ENCODE results near the gene COL8A1. TPM values are rescaled to one million over a fixed set of nuclear protein-coding genes. Genes with fewer than 3 reads are reported as not detected.

The COL8A1 gene
- total RNA-seq, 1 experiment from 2014 or later = 112 TPM

GRCh38 chr3:99777210-99777549 is 138.8 kb downstream of the COL8A1 start:
- no peak for DNase-seq (ENCODE audit: unreplicated experiment)
- no TSS peak for BruUV-seq (replicated peaks)
- CTCF ChIA-PET = interaction anchor here (0.6 to 1.2 kb wide), 3 partner anchors 12 to 604 kb away, joined by 3 read pairs; no protein-coding TSS in a partner anchor
- H3K27me3 Mint-ChIP-seq (ENCODE audit: insufficient read depth, unreplicated experiment) = no peaks in the 10 kb centered on the region
- H3K4me1 Mint-ChIP-seq (ENCODE audit: insufficient read depth, unreplicated experiment) = peaks cover 21% of the 10 kb centered on the region
- TF ChIP-seq, protein P1, sequence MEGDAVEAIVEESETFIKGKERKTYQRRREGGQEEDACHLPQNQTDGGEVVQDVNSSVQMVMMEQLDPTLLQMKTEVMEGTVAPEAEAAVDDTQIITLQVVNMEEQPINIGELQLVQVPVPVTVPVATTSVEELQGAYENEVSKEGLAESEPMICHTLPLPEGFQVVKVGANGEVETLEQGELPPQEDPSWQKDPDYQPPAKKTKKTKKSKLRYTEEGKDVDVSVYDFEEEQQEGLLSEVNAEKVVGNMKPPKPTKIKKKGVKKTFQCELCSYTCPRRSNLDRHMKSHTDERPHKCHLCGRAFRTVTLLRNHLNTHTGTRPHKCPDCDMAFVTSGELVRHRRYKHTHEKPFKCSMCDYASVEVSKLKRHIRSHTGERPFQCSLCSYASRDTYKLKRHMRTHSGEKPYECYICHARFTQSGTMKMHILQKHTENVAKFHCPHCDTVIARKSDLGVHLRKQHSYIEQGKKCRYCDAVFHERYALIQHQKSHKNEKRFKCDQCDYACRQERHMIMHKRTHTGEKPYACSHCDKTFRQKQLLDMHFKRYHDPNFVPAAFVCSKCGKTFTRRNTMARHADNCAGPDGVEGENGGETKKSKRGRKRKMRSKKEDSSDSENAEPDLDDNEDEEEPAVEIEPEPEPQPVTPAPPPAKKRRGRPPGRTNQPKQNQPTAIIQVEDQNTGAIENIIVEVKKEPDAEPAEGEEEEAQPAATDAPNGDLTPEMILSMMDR (IDR thresholded peaks at IDR 0.05; ENCODE audit: unreplicated experiment) = no peak
- H3K9me3 Mint-ChIP-seq (ENCODE audit: unreplicated experiment) = no peaks in the 10 kb centered on the region
- H3K36me3 Mint-ChIP-seq (ENCODE audit: insufficient read depth, unreplicated experiment) = peaks cover 19% of the 10 kb centered on the region
- no peak overlapping the region for H3K4me3 Mint-ChIP-seq (ENCODE audit: unreplicated experiment)
- POLR2A ChIA-PET = no interaction called here
- no peak overlapping the region for H3K27ac Mint-ChIP-seq (ENCODE audit: low read depth, unreplicated experiment)
- intact Hi-C loops (cut with micrococcal nuclease) = no loop called here

DNA sequence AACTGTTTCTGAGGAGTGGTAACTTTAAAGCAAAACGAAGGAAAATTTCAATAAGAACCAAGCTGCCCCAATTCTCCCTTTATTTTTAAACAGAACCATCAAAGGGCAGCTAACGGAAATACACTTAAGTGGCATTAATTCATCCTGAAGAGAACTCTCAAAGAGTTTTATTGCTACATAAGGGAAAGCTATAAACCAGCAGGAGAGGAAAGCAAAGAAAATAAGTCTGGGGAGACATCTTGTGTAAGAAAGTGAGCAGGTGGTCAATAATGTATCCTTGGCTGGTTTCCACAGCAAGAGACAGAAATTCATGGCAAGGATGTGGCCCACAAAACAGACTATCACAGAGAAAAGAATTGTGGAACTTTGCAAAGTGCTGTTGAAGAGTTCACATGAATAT is 139.3 kb downstream of the COL8A1 start:
- Mint-ChIP-seq H3K27me3 (ENCODE audit: insufficient read depth, unreplicated experiment) (no peaks in the 10 kb centered on the region), H3K4me3 (ENCODE audit: unreplicated experiment) (no peak overlapping the region), H3K27ac (ENCODE audit: low read depth, unreplicated experiment) (no peak overlapping the region), H3K4me1 (ENCODE audit: insufficient read depth, unreplicated experiment) (peaks cover 21% of the 10 kb centered on the region), H3K36me3 (ENCODE audit: insufficient read depth, unreplicated experiment) (peaks cover 17% of the 10 kb centered on the region), H3K9me3 (ENCODE audit: unreplicated experiment) (no peaks in the 10 kb centered on the region)
- DNase-seq (ENCODE audit: unreplicated experiment) = no peak
- ChIA-PET POLR2A (no interaction called here), CTCF (interaction anchor here (0.7 to 1.2 kb wide), 4 partner anchors 11 to 605 kb away, joined by 3 to 4 read pairs (median 3); no protein-coding TSS in a partner anchor)
- BruUV-seq (replicated peaks) = no TSS peak
- TF ChIP-seq, protein P1 (IDR thresholded peaks at IDR 0.05; ENCODE audit: unreplicated experiment) = no peak
- intact Hi-C loops (cut with micrococcal nuclease) = no loop called here

DNA sequence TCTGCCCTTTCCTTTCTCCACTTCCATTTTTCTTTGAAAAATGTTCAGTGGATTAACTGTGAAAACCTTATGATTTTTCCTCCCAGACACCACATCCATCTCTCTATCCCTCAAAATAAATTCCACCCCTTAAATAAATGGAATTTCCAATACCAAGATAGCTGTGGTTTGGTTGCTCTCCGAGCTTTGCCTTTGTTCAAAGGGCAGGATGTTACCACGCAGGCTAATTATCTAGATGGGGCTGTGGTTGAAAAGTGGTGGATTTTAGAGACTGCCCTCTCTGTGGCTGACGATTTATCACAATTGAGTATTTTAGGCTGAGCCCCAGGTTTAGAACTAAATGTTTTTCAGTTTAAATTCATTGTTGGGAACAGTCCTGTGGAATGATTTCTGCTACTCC is 142.4 kb downstream of the COL8A1 start:
- no peak for DNase-seq (ENCODE audit: unreplicated experiment)
- Mint-ChIP-seq H3K4me1 (ENCODE audit: insufficient read depth, unreplicated experiment) (peaks cover 14% of the 10 kb centered on the region), H3K9me3 (ENCODE audit: unreplicated experiment) (no peaks in the 10 kb centered on the region), H3K27me3 (ENCODE audit: insufficient read depth, unreplicated experiment) (no peaks in the 10 kb centered on the region), H3K27ac (ENCODE audit: low read depth, unreplicated experiment) (no peak overlapping the region), H3K36me3 (ENCODE audit: insufficient read depth, unreplicated experiment) (peaks cover 6% of the 10 kb centered on the region), H3K4me3 (ENCODE audit: unreplicated experiment) (no peak overlapping the region)
- ChIA-PET CTCF (interaction anchor here (0.6 to 5.7 kb wide), 4 partner anchors 9 to 1105 kb away, joined by 3 to 30 read pairs (median 6); no protein-coding TSS in a partner anchor), POLR2A (no interaction called here)
- intact Hi-C loops (cut with micrococcal nuclease) = no loop called here
- TF ChIP-seq, protein P1 (IDR thresholded peaks at IDR 0.05; ENCODE audit: unreplicated experiment) = no peak
- BruUV-seq (replicated peaks) = no TSS peak

DNA sequence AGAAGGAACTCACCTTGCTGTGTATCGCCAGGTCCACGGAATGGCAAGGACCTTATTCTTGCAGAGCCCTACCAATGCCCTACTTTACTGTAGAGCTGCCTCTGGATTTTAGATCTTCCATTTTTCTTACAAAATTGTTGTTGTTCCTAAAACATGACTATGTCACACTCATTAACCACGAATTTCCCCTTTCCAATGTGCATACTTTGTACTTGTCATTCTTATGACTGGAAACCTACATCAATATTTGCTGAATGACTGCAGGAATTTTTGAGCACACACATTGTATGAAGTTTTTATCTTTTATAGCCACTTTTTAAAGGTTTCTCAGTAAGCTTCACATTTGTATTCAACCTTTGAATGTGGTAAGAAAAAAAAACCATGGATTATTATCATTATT is 143.4 kb downstream of the COL8A1 start:
- CTCF ChIA-PET = interaction anchor here (1.0 to 5.7 kb wide), 3 partner anchors 14 to 968 kb away, joined by 3 to 30 read pairs (median 8); no protein-coding TSS in a partner anchor
- BruUV-seq (replicated peaks) = no TSS peak
- Mint-ChIP-seq H3K4me3 (ENCODE audit: unreplicated experiment) (no peak overlapping the region), H3K4me1 (ENCODE audit: insufficient read depth, unreplicated experiment) (peaks cover 5% of the 10 kb centered on the region), H3K36me3 (ENCODE audit: insufficient read depth, unreplicated experiment) (peaks cover 6% of the 10 kb centered on the region), H3K27ac (ENCODE audit: low read depth, unreplicated experiment) (no peak overlapping the region), H3K27me3 (ENCODE audit: insufficient read depth, unreplicated experiment) (no peaks in the 10 kb centered on the region), H3K9me3 (ENCODE audit: unreplicated experiment) (no peaks in the 10 kb centered on the region)
- no peak for DNase-seq (ENCODE audit: unreplicated experiment)
- POLR2A ChIA-PET = interaction anchor here (0.8 kb wide), 1 partner anchor 527 kb away, joined by 4 read pairs; no protein-coding TSS in a partner anchor
- TF ChIP-seq, protein P1 (IDR thresholded peaks at IDR 0.05; ENCODE audit: unreplicated experiment) = no peak
- intact Hi-C loops (cut with micrococcal nuclease) = no loop called here
